Measurements from ENCODE around the gene KRT74. TPM values are rescaled to one million over a fixed set of nuclear protein-coding genes. Genes with fewer than 3 reads are reported as not detected.

KRT74 gene
- total RNA-seq, 1 donor from 2014 or later = not detected

- DNase-seq (ENCODE audit: low spot score) = no peak
Measured at GRCh38 chr12:52575948-52576347, 2.3 kb upstream of the KRT74 start.

GRCh38 chr12:52575256-52575655 lies 1.6 kb upstream of the KRT74 start:
- DNase-seq (ENCODE audit: low spot score) = peak; percentile 51

GRCh38 chr12:52573306-52573705 lies 337 bp downstream of the KRT74 start:
- DNase-seq (ENCODE audit: low spot score) = no peak

GRCh38 chr12:52570511-52570910 lies 3.1 kb downstream of the KRT74 start:
- DNase-seq (ENCODE audit: low spot score) = no peak

- no peak for DNase-seq (ENCODE audit: low spot score)
Measured at GRCh38 chr12:52568111-52568510, 5.5 kb downstream of the KRT74 start.

GRCh38 chr12:52566847-52567291 lies 6.8 kb downstream of the KRT74 start:
- DNase-seq (ENCODE audit: low spot score) = no peak

- no peak for DNase-seq (ENCODE audit: low spot score)
Measured at GRCh38 chr12:52564582-52564981, 9.1 kb downstream of the KRT74 start.

GRCh38 chr12:52561880-52562449 lies 11.7 kb downstream of the KRT74 start:
- DNase-seq (ENCODE audit: low spot score) = no peak

- no peak for DNase-seq (ENCODE audit: low spot score)
Measured at GRCh38 chr12:52559979-52560378, 13.7 kb downstream of the KRT74 start.

GRCh38 chr12:52558781-52559445 lies 14.7 kb downstream of the KRT74 start:
- no peak for DNase-seq (ENCODE audit: low spot score)

GRCh38 chr12:52557476-52557875 lies 16.2 kb downstream of the KRT74 start:
- no peak for DNase-seq (ENCODE audit: low spot score)

- no peak for DNase-seq (ENCODE audit: low spot score)
Measured at GRCh38 chr12:52555577-52555976, 18.1 kb downstream of the KRT74 start.

- no peak for DNase-seq (ENCODE audit: low spot score)
Measured at GRCh38 chr12:52552681-52553195, 20.9 kb downstream of the KRT74 start, which contains the start of gene KRT71. KRT71 (minus strand) TSS chr12:52553145; CDS start chr12:52553077, 68 bp downstream.

- DNase-seq (ENCODE audit: low spot score) = no peak
Measured at GRCh38 chr12:52552055-52552454, 21.6 kb downstream of the KRT74 start.

- no peak for DNase-seq (ENCODE audit: low spot score)
Measured at GRCh38 chr12:52551216-52551865, 22.3 kb downstream of the KRT74 start.

- DNase-seq (ENCODE audit: low spot score) = no peak
Measured at GRCh38 chr12:52546126-52546525, 27.5 kb downstream of the KRT74 start.

GRCh38 chr12:52543985-52544883 lies 29.4 kb downstream of the KRT74 start:
- no peak for DNase-seq (ENCODE audit: low spot score)

- DNase-seq (ENCODE audit: low spot score) = no peak
Measured at GRCh38 chr12:52542785-52543318, 30.8 kb downstream of the KRT74 start.

- DNase-seq (ENCODE audit: low spot score) = no peak
Measured at GRCh38 chr12:52542157-52542556, 31.5 kb downstream of the KRT74 start.

GRCh38 chr12:52541709-52542108 lies 31.9 kb downstream of the KRT74 start:
- no peak for DNase-seq (ENCODE audit: low spot score)

- no peak for DNase-seq (ENCODE audit: low spot score)
Measured at GRCh38 chr12:52540531-52540930, 33.1 kb downstream of the KRT74 start.
